Stimulated activated naive CD4-positive, alpha-beta T cell treated with Interleukin-2 at 50 U/mL for 16 hours (primary cell): ENCODE measurements around the gene FAM229A.

ENCODE experiments used
- DNase-seq: peaks from one replicate; lab custom pipeline; 2025; lab: John Stamatoyannopoulos, UW

FAM229A gene

DNA sequence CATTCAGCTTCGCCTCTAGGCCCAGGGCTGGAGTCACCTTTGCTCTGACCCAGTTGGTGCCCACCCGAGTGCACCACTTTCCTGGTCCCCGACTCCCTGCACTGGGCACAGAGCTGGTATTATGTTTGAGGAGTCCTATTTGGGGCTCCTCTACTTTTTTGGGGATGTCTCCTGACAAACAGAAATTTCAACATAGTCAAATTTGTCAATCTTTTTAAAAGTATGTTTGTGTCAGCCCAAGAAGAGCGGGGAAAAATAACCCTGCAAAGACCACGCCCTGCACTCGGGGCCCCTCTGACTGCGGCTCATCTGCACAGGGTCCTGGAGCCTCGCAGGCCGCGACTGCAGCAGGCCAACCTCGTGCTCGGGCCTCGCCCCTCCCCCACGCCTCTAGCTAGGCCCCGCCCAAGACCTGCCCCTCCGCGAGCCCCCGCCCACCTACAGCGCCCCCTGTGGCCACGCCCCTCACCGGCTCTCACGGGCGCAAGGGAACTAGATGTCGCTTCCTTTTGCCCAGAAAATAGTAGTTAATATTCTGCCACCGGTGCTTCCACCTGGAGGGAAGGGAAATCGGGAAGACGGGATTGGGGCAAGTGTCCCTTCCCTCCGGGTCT, 11.4 kb downstream of the FAM229A start:
- peak; percentile 83 for DNase-seq

DNA sequence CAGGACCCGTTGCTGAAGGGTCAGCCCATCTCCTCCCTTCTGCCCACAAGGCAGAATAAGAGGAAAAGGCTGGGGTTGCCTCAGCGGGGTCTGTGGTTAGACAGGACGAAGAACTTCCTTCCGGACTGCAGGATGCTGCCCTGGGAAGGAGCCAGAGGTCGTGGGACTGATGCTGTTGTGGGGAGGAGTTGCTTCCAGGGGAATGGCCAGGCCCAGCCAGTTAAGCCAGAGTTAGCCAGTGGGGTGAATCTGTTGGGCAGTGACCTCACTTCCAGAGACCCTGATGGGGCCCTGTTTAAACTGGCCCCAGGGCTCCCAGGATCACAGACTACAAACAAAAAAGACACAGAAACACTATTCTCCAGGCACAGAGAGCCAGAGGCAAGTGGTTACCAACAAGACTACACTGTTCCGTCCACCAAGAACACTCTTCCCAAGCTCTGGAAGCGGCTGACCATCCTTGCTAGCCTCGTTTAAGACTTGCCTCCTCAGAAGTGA, 13.0 kb downstream of the FAM229A start:
- no peak for DNase-seq

DNA sequence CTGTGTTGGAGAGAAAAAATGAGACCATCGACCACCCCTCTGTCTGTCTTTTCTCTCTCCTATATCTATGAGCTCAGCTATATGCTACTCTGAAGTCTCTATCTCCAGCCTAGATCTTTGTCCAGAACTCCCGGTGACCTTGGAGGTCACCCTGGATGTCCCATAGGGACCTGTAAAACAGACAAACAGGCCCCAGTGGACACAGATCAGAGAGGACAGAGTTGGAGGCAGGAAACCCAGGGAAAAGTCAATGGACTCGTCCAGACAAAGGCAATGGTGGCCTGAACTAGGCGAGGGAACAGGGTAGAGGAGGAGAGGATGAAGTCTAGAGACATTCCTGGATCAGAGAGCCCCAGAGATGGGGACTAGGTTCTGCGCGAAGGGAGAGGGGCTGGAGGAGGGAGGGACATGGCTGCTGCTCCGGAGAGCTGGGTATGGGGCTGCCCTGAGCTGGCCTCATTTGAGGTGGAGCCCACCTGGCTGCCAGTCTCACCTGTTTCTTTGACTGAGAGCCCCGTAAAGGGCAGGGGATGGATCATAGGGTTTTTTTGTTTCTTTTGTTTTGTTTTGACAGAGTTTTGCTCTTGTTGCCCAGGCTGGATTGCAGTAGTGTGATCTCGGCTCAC, 15.6 kb downstream of the FAM229A start:
- no peak for DNase-seq

DNA sequence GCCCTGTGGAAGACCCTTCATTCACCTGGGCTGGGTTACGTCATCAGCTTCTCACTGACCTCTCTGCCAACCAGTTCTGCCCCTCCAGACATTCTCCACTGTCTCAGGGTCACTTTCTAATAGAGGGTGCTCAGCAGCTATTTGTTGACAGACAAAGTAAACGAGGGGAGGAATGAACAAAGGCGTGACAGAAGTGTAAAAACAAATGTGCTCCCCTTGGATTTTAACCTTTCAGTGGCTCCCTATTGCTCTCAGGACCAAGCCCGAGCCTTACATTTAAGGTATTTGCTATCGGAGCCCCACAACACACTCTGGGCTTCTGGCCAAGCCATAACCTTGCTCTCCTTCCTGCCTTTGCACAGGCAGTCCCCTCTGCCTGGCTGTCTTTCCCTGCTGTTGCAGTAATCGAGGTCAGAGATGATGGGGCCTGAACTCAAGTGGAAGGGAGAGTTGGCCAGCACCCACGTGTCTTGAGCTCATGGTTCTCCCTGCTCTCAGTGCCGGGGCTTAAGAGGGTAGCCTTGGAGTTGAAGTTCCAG, 16.9 kb downstream of the FAM229A start:
- no peak for DNase-seq

DNA sequence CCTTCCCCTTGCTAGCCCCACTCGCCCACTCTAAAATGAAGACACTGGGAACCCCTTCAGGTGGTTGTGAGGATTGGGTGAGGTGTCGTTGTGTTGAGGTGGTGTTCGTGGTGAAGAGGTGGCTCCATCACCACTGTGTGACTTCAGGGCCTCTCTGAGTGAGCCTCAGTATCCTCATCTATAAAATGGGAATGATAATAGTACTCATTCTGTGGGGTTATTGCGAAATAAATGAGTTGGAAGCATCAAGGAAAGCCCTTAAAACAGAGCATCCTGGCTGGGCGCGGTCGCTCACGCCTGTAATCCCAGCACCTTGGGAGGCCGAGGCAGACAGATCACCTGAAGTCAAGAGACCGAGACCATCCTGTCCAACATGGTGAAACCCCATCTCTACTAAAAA, 19.6 kb downstream of the FAM229A start:
- no peak for DNase-seq

DNA sequence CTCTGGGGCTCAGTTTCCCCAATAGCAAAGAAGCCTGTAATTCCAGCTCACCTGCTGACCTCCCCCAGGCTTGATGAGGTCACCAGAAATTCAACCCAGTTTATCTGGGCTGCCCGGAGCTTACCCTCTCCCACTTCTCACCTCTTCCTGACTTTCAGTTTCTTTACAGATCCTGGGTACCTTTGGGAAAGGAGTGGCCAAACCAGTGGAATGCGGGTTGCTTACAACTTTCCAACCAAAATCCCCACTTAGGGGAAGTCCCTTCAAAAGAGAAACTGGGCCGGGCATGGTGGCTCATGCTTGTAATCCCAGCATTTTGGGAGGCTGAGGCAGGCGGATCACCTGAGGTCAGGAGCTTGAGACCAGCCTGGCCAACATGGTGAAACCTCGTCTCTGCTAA, 20.3 kb downstream of the FAM229A start:
- DNase-seq: no peak

DNA sequence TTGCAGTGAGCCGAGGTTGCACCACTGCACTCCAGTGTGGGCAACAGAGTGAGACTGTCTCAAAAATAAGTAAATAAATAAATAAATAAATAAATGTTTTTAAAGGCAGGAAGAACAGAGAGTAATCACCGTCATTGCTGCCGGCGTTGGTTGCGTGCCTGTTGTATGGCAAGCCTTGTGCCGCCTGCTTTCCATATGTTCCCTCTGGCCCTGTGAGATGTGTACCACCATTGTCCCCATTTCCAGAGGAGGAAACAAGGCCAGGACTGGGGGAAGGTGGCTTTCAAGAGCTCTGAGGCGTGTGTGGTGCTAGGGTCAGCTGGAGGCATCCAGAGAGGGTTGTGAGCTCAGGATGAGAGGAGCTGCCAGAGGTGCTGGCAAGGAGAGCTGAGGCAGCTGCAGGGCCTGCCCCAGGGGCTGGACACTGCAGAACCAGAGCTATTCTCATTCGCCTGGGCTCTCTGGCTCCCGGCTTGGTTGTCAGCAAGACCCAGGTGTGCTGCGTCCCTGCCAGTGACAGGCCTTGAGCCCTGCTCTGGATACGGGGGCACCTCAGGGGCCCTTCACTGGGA, 21.0 kb downstream of the FAM229A start:
- no peak for DNase-seq

DNA sequence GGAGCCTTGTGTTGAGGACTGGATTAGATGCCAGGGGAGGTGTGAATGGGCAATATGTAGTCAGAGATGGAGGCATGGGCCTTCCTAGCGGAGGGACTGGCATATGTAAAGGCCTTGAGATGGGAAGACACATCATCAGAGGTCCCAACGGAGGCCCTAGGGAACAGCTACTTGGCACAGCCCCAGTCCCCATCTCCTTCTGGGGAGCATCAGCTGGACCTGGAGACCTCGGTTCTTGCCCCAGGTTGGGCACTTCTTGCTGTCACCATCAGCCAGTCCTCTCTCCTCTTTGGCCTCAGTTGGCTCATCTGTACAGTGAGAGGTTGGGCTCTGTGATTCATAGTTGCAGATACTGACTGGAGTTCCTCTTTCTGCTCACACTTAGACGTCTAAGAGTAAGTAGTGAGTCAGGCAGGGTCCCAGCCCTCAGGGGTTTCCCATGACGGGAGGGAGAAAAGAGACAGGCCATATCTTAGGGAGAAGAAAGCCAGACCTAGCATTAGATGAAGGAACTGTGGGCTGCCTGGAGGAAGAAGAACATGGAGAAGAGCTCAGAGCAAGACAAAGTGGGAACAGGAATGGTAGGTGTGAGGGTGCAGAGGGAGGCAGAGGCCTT, 22.8 kb downstream of the FAM229A start:
- DNase-seq: peak; percentile 20

DNA sequence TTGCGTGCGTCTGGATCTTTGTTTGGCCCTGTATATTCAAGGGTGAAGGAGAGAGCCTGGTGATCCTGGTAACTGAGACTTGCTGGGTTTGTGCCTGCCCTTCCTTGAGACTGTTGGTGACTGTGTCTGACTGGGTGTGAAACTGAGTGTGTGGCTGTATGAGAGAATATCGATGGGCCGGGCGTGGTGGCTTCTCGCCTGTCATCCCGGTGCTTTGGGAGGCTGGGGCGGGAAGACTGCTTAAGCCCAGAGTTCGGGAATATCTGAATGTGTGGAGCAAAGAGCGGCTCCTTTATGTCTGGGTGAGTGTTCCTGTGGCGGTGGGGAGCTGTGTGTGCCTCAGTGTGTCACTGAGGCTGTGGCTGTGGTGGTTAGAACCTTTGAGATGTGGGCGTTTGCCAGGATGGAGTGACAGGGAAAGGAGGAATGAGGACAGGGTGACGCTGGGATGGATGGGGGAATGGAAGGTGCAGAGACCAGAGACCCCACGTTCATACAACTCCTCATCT, 23.6 kb downstream of the FAM229A start:
- DNase-seq: no peak

DNA sequence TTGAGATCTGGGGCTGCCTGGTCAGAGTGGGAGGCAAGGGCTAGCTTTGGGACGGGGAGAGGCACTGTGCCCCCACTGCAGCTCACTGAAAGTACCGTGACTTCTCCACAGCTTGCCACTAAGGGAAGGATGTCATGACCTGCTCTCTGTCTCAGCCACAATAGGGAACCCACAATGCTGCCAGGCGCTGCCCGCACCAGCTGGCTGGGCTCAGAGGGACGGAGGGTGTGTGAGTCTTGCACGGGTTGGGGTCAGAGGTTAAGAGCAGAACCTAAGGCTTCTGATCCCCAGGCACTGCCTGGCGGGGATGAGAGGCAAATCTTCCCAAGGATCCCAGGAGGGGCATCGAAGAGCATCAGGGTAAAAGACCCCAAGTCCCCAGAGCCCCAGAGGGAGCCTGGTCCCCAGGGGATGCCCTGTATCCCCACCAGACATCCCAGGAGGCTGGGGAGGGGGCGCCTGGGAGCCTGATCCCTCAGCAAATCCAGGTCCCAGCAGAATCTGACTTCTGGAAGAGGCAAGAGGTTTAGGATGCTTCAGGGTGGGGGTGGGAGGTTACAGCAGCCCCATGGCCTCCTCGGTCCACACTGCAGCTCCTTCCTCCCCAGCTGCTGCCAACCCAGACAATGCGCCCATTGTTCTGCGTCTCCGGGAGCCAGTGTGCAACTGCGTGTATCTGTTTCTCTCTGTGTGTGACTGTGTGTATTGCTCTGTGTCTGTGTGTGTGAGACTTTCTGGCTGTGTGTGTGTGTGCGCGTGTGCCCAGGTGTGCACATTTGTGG, 24.2 kb downstream of the FAM229A start:
- no peak for DNase-seq

DNA sequence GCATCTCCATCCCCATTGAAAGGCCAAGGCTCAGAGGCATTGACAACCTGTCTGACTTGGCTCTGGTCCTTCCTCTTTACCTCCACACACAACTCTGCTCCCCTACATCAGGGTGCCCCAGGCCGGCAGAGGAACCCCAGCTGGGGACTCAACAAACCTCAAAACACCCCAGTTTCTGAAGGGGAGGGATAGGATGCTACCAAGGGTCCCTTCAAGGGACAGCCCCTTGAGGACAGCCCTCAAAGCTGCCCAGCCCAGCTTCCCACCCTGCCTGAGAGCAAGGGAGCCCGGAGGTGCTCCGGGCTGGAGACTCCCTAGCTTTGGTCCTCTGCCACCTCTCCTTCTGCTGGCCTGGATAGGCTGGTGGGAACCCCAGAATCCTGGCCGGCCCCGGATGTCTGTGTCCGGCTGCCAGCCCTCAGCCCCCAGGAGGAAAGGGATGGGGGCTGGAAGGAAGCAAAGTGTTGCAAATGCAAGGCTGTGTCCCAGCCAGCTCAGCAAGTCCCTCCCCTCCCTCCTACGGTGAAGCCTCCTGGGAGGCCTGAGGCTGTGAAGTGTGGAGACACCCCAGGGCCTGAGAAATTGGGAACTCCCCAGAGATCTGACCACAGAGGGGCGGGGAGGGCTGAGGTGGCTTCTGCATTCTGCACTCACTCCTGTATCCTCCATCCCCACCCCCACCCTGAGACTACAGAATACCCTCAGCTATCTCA, 25.2 kb downstream of the FAM229A start:
- peak; percentile 57 for DNase-seq

DNA sequence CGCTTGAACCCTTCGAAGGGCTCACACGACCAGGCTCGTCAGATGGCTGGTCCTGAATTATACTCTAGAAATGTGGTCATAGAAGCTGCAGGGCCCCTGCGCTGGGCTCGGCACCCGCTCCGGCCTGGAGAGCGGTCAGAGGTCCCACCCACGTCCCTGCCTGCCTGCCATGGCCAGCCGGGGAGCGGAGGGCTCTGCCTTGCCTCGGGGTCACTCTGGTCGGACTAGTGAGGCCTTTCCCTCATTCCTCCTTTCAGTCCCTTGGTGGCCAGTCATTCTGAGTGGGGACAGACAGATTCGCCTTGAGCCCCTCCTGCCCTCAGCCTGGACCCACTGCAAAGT, 25.7 kb downstream of the FAM229A start:
- no peak for DNase-seq

DNA sequence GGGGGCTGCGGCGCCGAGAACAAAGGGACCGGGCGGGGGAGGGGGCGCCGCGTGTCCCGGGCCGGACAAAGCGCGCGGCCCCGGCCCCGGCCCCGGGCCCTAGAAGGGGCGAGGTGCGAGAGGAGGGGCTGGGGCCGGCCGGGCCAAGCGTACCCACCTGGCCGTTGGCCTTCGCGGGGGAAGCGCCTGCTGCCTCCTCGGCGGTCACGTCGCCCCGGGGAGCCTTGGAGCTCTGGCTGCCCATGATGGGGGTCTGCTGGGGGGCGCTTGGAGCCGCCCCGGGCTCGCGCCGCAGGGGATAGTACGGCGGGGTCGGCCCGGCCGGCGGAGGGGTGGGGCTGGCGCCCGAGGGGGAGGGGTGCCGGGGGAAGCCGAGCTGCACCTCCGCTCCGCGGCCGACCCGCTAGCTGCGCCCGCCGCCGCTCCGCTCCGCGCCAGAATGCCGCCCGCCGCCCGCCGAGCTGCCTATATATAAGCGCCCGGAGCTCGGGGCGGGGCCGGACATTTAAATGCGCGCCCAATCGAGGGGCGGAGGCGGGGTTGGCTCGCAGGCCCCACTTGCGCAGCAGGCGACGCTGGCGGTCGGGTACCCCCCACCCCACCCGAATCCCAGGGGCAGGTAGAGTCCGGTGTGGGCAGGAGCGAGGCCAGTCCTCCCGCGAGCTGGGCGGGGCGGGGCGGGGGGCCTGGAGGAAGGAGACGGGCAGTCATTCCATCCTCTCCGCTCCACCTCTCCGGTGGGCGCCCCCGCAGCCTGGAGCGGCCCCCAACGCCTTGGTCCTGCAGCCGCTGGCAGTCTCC, 26.3 kb downstream of the FAM229A start, which contains the start of gene MARCKSL1:
TSS of gene MARCKSL1 (minus strand) at position 444 of the 801 bp plus-strand sequence. CDS start at position 244, 200 bp downstream.
- peak; percentile 80 for DNase-seq

DNA sequence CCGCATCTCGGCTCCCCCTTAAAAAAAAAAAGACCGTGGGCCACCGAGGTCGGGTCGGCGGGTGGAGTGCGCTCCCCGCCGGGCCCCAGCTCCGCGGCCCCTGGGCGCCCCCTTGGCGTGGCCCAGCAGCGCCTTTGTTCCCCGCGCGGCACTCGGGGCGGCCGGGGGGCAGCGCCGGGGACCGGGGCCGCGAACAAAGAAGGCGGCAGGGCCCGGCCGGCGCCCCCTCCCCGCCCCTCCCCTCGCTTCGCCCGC, 26.8 kb downstream of the FAM229A start:
- no peak for DNase-seq

DNA sequence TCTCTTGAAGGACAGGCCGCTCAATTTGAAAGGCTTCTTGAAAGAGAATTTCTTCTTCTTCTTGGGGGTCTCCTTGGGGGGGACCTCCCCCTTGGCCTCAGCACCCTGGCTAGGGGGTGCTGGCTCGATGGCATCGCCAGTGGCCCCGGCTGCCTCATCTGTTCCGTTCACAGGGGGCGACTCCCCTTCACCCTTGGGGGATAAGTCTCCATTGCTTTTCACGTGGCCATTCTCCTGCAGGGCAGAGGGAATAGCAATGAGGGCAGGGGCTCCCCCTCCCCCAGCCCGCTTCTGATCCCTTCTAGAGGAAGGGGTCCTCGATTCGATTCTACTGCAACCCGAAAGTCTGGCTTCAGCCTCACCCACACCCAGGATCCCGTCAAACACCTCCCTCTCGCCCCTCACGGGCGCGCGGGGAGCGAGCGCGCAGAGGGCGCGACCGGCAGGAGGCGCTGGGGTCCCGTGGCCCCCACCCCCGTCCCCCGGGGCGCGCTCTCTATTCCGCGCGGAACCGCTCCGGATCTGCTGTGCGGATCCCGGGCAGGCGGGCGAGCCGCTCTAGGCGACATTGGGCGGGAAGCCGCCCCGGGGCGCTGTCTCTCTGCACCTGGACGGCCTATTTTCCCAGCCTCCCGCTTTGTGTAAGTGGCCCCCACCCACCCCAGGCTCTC, 27.3 kb downstream of the FAM229A start:
- peak; percentile 38 for DNase-seq

DNA sequence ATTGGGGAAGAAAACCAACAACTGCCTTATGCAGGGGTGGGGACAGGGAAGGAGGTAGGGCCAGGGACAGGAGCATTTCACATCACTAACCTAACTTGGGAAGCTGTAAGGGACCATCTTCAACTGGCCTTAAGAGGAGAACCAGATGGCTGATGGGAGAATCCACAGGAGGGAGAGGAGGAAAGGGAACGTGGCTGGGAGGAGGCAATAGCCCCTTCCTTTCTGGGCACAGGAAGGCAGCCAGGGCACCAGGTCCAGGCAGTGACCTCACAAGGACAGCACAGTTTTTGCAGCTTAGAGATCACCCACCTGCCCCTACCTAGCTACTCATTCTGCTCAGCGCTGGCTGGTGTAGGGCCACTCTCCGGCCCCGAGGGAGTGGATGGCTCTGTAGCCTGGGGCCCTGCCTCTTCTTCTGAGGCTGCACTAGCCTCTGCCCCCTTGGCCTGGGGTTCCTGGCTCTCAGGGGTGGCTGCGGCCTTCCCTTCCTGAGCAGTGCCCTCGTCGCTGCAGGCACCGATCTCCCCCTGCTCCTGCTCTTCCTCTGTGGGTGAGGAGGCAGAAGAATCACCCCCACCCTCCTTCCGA, 27.9 kb downstream of the FAM229A start:
- no peak for DNase-seq

DNA sequence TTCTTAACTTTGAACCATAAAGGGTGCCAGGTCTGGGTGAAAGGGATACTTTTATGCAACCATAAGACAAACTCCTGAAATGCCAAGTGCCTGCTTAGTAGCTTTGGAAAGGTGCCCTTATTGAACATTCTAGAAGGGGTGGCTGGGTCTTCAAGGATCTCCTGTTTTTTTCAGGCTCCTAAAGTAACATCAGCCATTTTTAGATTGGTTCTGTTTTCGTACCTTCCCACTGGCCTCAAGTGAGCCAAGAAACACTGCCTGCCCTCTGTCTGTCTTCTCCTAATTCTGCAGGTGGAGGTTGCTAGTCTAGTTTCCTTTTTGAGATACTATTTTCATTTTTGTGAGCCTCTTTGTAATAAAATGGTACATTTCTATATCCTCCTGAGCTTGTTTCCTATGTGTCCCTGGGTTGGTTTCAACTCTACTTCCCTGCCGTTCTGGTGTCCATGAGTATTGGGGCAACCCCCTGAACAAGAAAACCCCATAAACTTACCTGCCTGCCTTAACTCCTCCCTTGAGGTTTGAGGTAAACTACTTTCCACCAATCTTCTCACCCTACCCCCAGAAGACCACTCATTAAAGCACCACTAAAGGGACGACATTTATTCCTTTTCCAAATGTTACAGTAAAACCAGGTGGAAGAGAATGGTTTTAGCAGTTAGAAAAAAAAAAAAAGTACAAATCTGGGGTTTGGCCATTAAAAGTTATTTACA, 28.9 kb downstream of the FAM229A start:
- no peak for DNase-seq

DNA sequence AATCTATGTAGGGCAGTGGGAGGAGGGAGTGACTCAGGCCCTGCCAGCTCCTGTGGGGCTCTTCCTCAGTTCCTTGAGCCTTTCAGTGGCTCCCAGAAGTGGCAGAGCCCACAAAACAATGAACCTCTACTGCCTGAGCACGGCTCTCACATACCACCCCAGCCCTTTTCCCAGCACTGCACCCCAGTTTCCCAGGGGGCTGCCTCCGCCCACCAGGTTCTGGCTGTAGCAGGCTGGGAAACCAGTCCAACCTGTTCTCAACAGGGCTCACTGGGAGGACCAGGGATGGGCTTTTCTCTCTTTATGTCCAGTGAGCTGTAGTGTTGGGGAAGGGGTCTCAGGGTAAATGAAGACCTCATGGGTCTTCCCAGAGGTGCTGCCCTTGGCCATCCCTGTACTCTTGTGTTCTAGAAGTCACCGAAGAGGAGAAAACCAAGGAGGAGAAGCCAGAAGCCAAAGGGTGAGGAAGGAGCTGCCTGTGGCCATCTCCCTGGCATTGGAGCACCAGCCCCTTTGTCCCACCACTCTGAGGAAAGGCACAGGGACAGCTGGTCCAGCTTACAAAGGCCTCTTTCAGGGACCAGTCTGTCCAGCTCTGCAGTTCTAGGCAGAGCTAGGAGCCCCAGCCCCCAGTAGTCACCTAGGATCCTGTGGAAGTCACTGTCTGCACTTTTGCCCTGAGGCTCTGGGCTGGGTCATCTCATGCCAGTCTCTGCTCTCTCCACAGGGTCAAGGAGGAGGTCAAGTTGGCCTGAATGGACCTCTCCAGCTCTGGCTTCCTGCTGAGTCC, 29.8 kb downstream of the FAM229A start:
- no peak for DNase-seq
